ENCODE data around the gene PEMT. TPM values are rescaled to one million over a fixed set of nuclear protein-coding genes. Genes with fewer than 3 reads are reported as not detected.

The PEMT gene
- total and polyA plus RNA-seq, 2 of the 4 experiments (the other 2 are of a cell fraction) = 23.3 to 49.5 TPM

DNA sequence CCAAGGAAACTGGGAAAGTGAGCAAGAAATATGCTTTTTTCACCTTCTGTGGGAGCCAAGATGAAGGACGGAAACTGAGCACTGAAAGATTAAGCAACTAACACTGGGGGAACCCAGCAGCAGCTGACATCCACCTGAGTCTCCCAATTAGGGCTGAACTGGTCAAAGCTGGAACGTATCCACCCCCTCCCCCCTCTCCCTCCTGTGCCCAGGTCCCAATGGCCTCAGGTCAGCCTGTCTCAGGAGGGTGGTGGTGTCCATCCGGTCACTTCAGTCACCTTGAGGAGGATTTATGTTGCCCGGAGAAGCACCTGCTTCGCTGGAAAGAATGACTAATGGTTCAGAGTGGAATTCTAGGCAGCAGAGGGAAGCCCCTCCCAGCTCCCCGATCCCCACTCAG is 10.0 kb downstream of the PEMT start:
- Histone ChIP-seq H2AK5ac (ENCODE audit: low read depth, low read length) (no peak overlapping the region), H2BK20ac (ENCODE audit: low read depth, low read length) (no peak overlapping the region), H3K27ac (ENCODE audit: insufficient read depth, low read length) (no peak overlapping the region), H3K56ac (ENCODE audit: extremely low read depth, insufficient read depth, low read length) (no peak overlapping the region), H3K4ac (ENCODE audit: low read depth, low read length) (no peak overlapping the region), H4K91ac (ENCODE audit: insufficient read depth, low read depth, low read length) (no peak overlapping the region), H3K14ac (replicated peaks; ENCODE audit: low read depth, low read length) (no peak overlapping the region), H3K79me1 (ENCODE audit: low read depth in 1 of 2, low read length in 2 of 2) (peaks cover 0 to 8% of the 10 kb centered on the region in 2 experiments; a peak in 2 of 4 replicates), H4K8ac (ENCODE audit: low read depth in 2 of 2, low read length in 2 of 2) (no peak overlapping the region), H2BK15ac (ENCODE audit: low read depth, low read length) (no peak overlapping the region), H2AK9ac (replicated peaks; ENCODE audit: low read depth, low read length, poor library complexity) (peak overlapping the region; percentile 65), H2AFZ (replicated peaks; ENCODE audit: low read length, poor library complexity) (peak overlapping the region; percentile 32), H3K4me3 (ENCODE audit: insufficient read depth, low read depth, low read length) (no peak overlapping the region), H2BK120ac (ENCODE audit: low read depth, low read length) (no peak overlapping the region), H3K36me3 (ENCODE audit: control insufficient read depth, insufficient read depth, low read length) (no peaks in the 10 kb centered on the region), H3K9me3 (ENCODE audit: control insufficient read depth, insufficient read depth, low read length) (no peaks in the 10 kb centered on the region), H3K4me2 (ENCODE audit: low read depth, low read length) (no peak overlapping the region), H4K20me1 (ENCODE audit: insufficient read depth, low read length) (no peaks in the 10 kb centered on the region; the same call in none of the 2 replicates), H3K18ac (ENCODE audit: low read depth, low read length) (no peak overlapping the region), H3K9ac (ENCODE audit: low read depth, low read length) (no peak overlapping the region), H3K23ac (ENCODE audit: low read depth, low read length) (no peak overlapping the region), H4K5ac (ENCODE audit: low read depth, low read length) (no peak overlapping the region), H3K27me3 (ENCODE audit: control insufficient read depth, insufficient read depth, low read length) (no peaks in the 10 kb centered on the region), H2BK5ac (ENCODE audit: low read depth, low read length, poor library complexity, severe bottlenecking) (no peak overlapping the region), H3K9me1 (ENCODE audit: insufficient read depth, low read length) (no peaks in the 10 kb centered on the region), H3K4me1 (ENCODE audit: control insufficient read depth, insufficient read depth, low read length) (peaks cover 7% of the 10 kb centered on the region)
- ATAC-seq (ENCODE audit: low read depth) (no peak), DNase-seq (no peak)
- intact Hi-C loops (cut with micrococcal nuclease) (no loop called here), in situ Hi-C loops (cut with MboI; ENCODE audit: low sequenced_read_pairs) (no loop called here), dilution Hi-C loops (cut with HindIII; ENCODE audit: low sequenced_read_pairs, unreplicated experiment) (no loop called here)
- no TSS peak for BruUV-seq (replicated peaks)
- ChIA-PET POLR2A (ENCODE audit: unreplicated experiment) (no interaction called here), CTCF (no interaction called here)
- 100% methylated on average over 1 of the region's 6 CpGs; no CpG with 5 or more reads in 1 of the 2 experiments for WGBS, 2 experiments (ENCODE audit: extremely low coverage in 2 of 2, insufficient read length in 1 of 2)
- TF ChIP-seq CHD1 (IDR thresholded peaks at IDR 0.05; ENCODE audit: low read depth, low read length) (no peak), NFE2L2 (IDR thresholded peaks at IDR 0.05; ENCODE audit: low read depth, low read length) (no peak), RAD21 (IDR thresholded peaks at IDR 0.05; ENCODE audit: low read length) (no peak), RFX5 (IDR thresholded peaks at IDR 0.05; ENCODE audit: low read depth, low read length) (no peak), BHLHE40 (IDR thresholded peaks at IDR 0.05; ENCODE audit: low read depth, low read length) (no peak), MXI1 (IDR thresholded peaks at IDR 0.05; ENCODE audit: borderline replicate concordance, low read depth, low read length) (no peak), FOS (IDR thresholded peaks at IDR 0.05; ENCODE audit: low read depth, low read length) (no peak), RCOR1 (IDR thresholded peaks at IDR 0.05; ENCODE audit: insufficient replicate concordance, low read length) (no peak), CEBPB (IDR thresholded peaks at IDR 0.05; ENCODE audit: low read depth, low read length) (no peak), MAZ (IDR thresholded peaks at IDR 0.05; ENCODE audit: borderline replicate concordance, low read depth, low read length) (no peak), SMC3 (IDR thresholded peaks at IDR 0.05; ENCODE audit: low read depth, low read length) (no peak), POLR2A (IDR thresholded peaks at IDR 0.05; ENCODE audit: low read depth, low read length) (no peak), MAFK (IDR thresholded peaks at IDR 0.05; ENCODE audit: low read depth, low read length) (no peak)
- TF ChIP-seq, protein P1, sequence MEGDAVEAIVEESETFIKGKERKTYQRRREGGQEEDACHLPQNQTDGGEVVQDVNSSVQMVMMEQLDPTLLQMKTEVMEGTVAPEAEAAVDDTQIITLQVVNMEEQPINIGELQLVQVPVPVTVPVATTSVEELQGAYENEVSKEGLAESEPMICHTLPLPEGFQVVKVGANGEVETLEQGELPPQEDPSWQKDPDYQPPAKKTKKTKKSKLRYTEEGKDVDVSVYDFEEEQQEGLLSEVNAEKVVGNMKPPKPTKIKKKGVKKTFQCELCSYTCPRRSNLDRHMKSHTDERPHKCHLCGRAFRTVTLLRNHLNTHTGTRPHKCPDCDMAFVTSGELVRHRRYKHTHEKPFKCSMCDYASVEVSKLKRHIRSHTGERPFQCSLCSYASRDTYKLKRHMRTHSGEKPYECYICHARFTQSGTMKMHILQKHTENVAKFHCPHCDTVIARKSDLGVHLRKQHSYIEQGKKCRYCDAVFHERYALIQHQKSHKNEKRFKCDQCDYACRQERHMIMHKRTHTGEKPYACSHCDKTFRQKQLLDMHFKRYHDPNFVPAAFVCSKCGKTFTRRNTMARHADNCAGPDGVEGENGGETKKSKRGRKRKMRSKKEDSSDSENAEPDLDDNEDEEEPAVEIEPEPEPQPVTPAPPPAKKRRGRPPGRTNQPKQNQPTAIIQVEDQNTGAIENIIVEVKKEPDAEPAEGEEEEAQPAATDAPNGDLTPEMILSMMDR (conservative IDR thresholded peaks at IDR 0.05; ENCODE audit: low read depth, low read length) = no peak
- TF ChIP-seq, protein P2, sequence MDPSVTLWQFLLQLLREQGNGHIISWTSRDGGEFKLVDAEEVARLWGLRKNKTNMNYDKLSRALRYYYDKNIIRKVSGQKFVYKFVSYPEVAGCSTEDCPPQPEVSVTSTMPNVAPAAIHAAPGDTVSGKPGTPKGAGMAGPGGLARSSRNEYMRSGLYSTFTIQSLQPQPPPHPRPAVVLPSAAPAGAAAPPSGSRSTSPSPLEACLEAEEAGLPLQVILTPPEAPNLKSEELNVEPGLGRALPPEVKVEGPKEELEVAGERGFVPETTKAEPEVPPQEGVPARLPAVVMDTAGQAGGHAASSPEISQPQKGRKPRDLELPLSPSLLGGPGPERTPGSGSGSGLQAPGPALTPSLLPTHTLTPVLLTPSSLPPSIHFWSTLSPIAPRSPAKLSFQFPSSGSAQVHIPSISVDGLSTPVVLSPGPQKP (IDR thresholded peaks at IDR 0.05; ENCODE audit: borderline replicate concordance, low read depth, low read length) = no peak
- TF ChIP-seq, protein P3, sequence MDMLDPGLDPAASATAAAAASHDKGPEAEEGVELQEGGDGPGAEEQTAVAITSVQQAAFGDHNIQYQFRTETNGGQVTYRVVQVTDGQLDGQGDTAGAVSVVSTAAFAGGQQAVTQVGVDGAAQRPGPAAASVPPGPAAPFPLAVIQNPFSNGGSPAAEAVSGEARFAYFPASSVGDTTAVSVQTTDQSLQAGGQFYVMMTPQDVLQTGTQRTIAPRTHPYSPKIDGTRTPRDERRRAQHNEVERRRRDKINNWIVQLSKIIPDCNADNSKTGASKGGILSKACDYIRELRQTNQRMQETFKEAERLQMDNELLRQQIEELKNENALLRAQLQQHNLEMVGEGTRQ (IDR thresholded peaks at IDR 0.05; ENCODE audit: low read depth, low read length) = no peak

Data from IMR-90 (cell line).